ENCODE results near the gene POSTN. TPM values are rescaled to one million over a fixed set of nuclear protein-coding genes. Genes with fewer than 3 reads are reported as not detected.

The POSTN gene
- total and polyA plus RNA-seq, 4 donors, result 1.0 to 10.9 (median 1.3) TPM

DNA sequence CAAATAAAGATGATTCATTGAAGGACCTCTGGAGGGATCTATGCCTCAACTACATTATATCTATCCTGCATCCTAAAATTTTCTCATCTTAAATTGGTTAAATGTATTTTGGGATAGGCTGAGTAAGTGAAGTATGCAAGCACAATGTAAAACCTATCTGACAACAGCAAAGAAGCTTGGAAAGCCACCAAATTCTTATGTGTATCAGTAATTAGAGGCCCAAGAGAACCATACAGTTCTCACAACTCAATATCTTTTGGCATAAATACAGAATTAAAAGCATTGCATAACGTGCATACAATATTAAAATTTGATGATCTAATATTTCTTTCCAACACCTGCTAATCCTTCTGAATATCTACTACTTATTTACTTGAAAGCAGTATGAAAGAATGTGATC is 13.0 kb downstream of the POSTN start:
- TF ChIP-seq FOXA1 (IDR thresholded peaks at IDR 0.05) (no peak), EGR1 (IDR thresholded peaks at IDR 0.05; ENCODE audit: low read depth in 2 of 2) (no peak), CTCF (IDR thresholded peaks at IDR 0.05; ENCODE audit: low read depth, low read length, missing input control) (no peak), HNF4A (conservative IDR thresholded peaks at IDR 0.05) (no peak)
- H3K9ac ChIP-seq (ENCODE audit: low read depth in 1 of 2, low read length in 2 of 2), result no peak overlapping the region
- H3K4me3 ChIP-seq (ENCODE audit: low read depth in 1 of 3, low read length in 3 of 3), result no peak overlapping the region
- 41% methylated on average over 1 of the region's 1 CpG for WGBS
- no peak for DNase-seq (ENCODE audit: low spot score)
- H3K4me1 ChIP-seq (ENCODE audit: control insufficient read depth in 4 of 4, insufficient read depth in 4 of 4, low read length in 3 of 4), result no peaks in the 10 kb centered on the region
- H3K27ac ChIP-seq (ENCODE audit: low read depth in 1 of 2, low read length in 2 of 2), result no peak overlapping the region
- H3K27me3 ChIP-seq (ENCODE audit: control insufficient read depth in 4 of 4, insufficient read depth in 4 of 4, low read length in 3 of 4), result peaks cover 0 to 2% (median 0%) of the 10 kb centered on the region in 4 donors
- H3K9me3 ChIP-seq (ENCODE audit: control insufficient read depth in 4 of 4, low read length in 3 of 4), result no peaks in the 10 kb centered on the region
- H3K36me3 ChIP-seq (ENCODE audit: control insufficient read depth in 4 of 4, insufficient read depth in 3 of 4, low read depth in 1 of 4, low read length in 3 of 4), result no peaks in the 10 kb centered on the region

- Histone ChIP-seq H3K36me3 (ENCODE audit: control insufficient read depth in 4 of 4, insufficient read depth in 3 of 4, low read depth in 1 of 4, low read length in 3 of 4) (no peaks in the 10 kb centered on the region), H3K4me3 (ENCODE audit: low read depth in 1 of 3, low read length in 3 of 3) (no peak overlapping the region), H3K9me3 (ENCODE audit: control insufficient read depth in 4 of 4, low read length in 3 of 4) (no peaks in the 10 kb centered on the region), H3K27me3 (ENCODE audit: control insufficient read depth in 4 of 4, insufficient read depth in 4 of 4, low read length in 3 of 4) (peaks cover 0 to 5% (median 0%) of the 10 kb centered on the region in 4 donors), H3K9ac (ENCODE audit: low read depth in 1 of 2, low read length in 2 of 2) (no peak overlapping the region), H3K4me1 (ENCODE audit: control insufficient read depth in 4 of 4, insufficient read depth in 4 of 4, low read length in 3 of 4) (no peaks in the 10 kb centered on the region), H3K27ac (ENCODE audit: low read depth in 1 of 2, low read length in 2 of 2) (no peak overlapping the region)
- TF ChIP-seq ATF3 (IDR thresholded peaks at IDR 0.05), result no peak
- DNase-seq (ENCODE audit: low spot score), result no peak
These were observed 22.0 kb downstream of the POSTN start for GRCh38 chr13:37576601-37577000.

- no peak for DNase-seq (ENCODE audit: low spot score)
- Histone ChIP-seq H3K36me3 (ENCODE audit: control insufficient read depth in 4 of 4, insufficient read depth in 3 of 4, low read depth in 1 of 4, low read length in 3 of 4) (no peaks in the 10 kb centered on the region), H3K9me3 (ENCODE audit: control insufficient read depth in 4 of 4, low read length in 3 of 4) (no peaks in the 10 kb centered on the region), H3K27ac (ENCODE audit: low read depth in 1 of 2, low read length in 2 of 2) (no peak overlapping the region), H3K27me3 (ENCODE audit: control insufficient read depth in 4 of 4, insufficient read depth in 4 of 4, low read length in 3 of 4) (no peaks in the 10 kb centered on the region), H3K4me3 (ENCODE audit: low read depth in 1 of 3, low read length in 3 of 3) (no peak overlapping the region), H3K4me1 (ENCODE audit: control insufficient read depth in 4 of 4, insufficient read depth in 4 of 4, low read length in 3 of 4) (no peaks in the 10 kb centered on the region), H3K9ac (ENCODE audit: low read depth in 1 of 2, low read length in 2 of 2) (no peak overlapping the region)
- WGBS, result 53% methylated on average over 1 of the region's 1 CpG
- TF ChIP-seq JUND (IDR thresholded peaks at IDR 0.05) (no peak), EGR1 (IDR thresholded peaks at IDR 0.05; ENCODE audit: low read depth in 2 of 2) (no peak), ATF3 (IDR thresholded peaks at IDR 0.05) (no peak), HNF4G (IDR thresholded peaks at IDR 0.05) (no peak), YY1 (IDR thresholded peaks at IDR 0.05) (no peak), GABPA (IDR thresholded peaks at IDR 0.05 in 1 of 2, conservative IDR thresholded peaks at IDR 0.05 in 1 of 2) (no peak), FOXA1 (IDR thresholded peaks at IDR 0.05) (no peak), RXRA (IDR thresholded peaks at IDR 0.05) (no peak)
- TF ChIP-seq, protein P1, sequence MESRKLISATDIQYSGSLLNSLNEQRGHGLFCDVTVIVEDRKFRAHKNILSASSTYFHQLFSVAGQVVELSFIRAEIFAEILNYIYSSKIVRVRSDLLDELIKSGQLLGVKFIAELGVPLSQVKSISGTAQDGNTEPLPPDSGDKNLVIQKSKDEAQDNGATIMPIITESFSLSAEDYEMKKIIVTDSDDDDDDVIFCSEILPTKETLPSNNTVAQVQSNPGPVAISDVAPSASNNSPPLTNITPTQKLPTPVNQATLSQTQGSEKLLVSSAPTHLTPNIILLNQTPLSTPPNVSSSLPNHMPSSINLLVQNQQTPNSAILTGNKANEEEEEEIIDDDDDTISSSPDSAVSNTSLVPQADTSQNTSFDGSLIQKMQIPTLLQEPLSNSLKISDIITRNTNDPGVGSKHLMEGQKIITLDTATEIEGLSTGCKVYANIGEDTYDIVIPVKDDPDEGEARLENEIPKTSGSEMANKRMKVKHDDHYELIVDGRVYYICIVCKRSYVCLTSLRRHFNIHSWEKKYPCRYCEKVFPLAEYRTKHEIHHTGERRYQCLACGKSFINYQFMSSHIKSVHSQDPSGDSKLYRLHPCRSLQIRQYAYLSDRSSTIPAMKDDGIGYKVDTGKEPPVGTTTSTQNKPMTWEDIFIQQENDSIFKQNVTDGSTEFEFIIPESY (IDR thresholded peaks at IDR 0.05), result no peak
- TF ChIP-seq, protein P2, sequence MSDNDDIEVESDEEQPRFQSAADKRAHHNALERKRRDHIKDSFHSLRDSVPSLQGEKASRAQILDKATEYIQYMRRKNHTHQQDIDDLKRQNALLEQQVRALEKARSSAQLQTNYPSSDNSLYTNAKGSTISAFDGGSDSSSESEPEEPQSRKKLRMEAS (IDR thresholded peaks at IDR 0.05), result no peak
These were observed 33.1 kb downstream of the POSTN start for GRCh38 chr13:37565425-37565824.

Data from liver (tissue), 9 donors.